ENCODE measurements around the gene GLT8D2. TPM values are rescaled to one million over a fixed set of nuclear protein-coding genes. Genes with fewer than 3 reads are reported as not detected.
A peak's percentile ranks its signal among the peaks of the same experiment; 100 is the strongest.

Gene GLT8D2
- total RNA-seq, 1 experiment from 2014 or later = 40.1 TPM

- Histone ChIP-seq H3K4me1 (replicated peaks) (peaks cover 22% of the 10 kb centered on the region), H3K27ac (peak overlapping the region; percentile 54), H3K9me3 (replicated peaks) (no peaks in the 10 kb centered on the region), H3K36me3 (peaks cover 35% of the 10 kb centered on the region), H3K27me3 (replicated peaks) (no peaks in the 10 kb centered on the region), H3K4me3 (peak overlapping the region; percentile 69)
- DNase-seq (ENCODE audit: low read depth in 1 of 2, low spot score in 2 of 2) = no peak
Observed at GRCh38 chr12:103966736-103967135, 83.3 kb downstream of the GLT8D2 start.

- peaks cover 22% of the 10 kb centered on the region for H3K4me1 ChIP-seq (replicated peaks)
- no peaks in the 10 kb centered on the region for H3K27me3 ChIP-seq (replicated peaks)
- peak; percentile 98 for DNase-seq (ENCODE audit: low read depth in 1 of 2, low spot score in 2 of 2)
- peak within 1 kb of the TSS; percentile 69 for H3K4me3 ChIP-seq
- no peaks in the 10 kb centered on the region for H3K9me3 ChIP-seq (replicated peaks)
- peak within 1 kb of the TSS; percentile 59 for H3K27ac ChIP-seq
- peaks cover 26% of the 10 kb centered on the region for H3K36me3 ChIP-seq
Observed at GRCh38 chr12:103965590-103966504, 84.1 kb downstream of the GLT8D2 start, which contains the start of gene TDG. TDG (plus strand) TSS chr12:103965872; CDS start chr12:103966038, 166 bp downstream.

- H3K27ac ChIP-seq = peak overlapping the region; percentile 59
- peaks cover 26% of the 10 kb centered on the region for H3K36me3 ChIP-seq
- peak overlapping the region; percentile 69 for H3K4me3 ChIP-seq
- no peak for DNase-seq (ENCODE audit: low read depth in 1 of 2, low spot score in 2 of 2)
- peaks cover under 1% of the 10 kb centered on the region for H3K9me3 ChIP-seq (replicated peaks)
- no peaks in the 10 kb centered on the region for H3K27me3 ChIP-seq (replicated peaks)
- peaks cover 22% of the 10 kb centered on the region for H3K4me1 ChIP-seq (replicated peaks)
Observed at GRCh38 chr12:103965255-103965589, 84.8 kb downstream of the GLT8D2 start.

- Histone ChIP-seq H3K4me3 (peak overlapping the region; percentile 69), H3K27ac (peak overlapping the region; percentile 59; the same call in 1 of the 2 replicates), H3K9me3 (replicated peaks) (peaks cover 4% of the 10 kb centered on the region), H3K27me3 (replicated peaks) (no peaks in the 10 kb centered on the region), H3K4me1 (replicated peaks) (peaks cover 26% of the 10 kb centered on the region), H3K36me3 (peaks cover 21% of the 10 kb centered on the region)
- no peak for DNase-seq (ENCODE audit: low read depth in 1 of 2, low spot score in 2 of 2)
Observed at GRCh38 chr12:103964805-103965204, 85.2 kb downstream of the GLT8D2 start.

GRCh38 chr12:103962493-103962892, 87.5 kb downstream of the GLT8D2 start:
- no peaks in the 10 kb centered on the region; the same call in 1 of the 2 replicates for H3K36me3 ChIP-seq
- peaks cover 22% of the 10 kb centered on the region for H3K4me1 ChIP-seq (replicated peaks)
- no peaks in the 10 kb centered on the region for H3K27me3 ChIP-seq (replicated peaks)
- H3K9me3 ChIP-seq (replicated peaks) = peaks cover 4% of the 10 kb centered on the region
- no peak overlapping the region for H3K27ac ChIP-seq
- no peak overlapping the region for H3K4me3 ChIP-seq
- DNase-seq (ENCODE audit: low read depth in 1 of 2, low spot score in 2 of 2) = no peak

- Histone ChIP-seq H3K27ac (0 out of 2 replicates have a peak overlapping the region, but pooled peaks have one; percentile 5), H3K4me3 (no peak overlapping the region), H3K4me1 (replicated peaks) (peaks cover 26% of the 10 kb centered on the region), H3K36me3 (peaks cover 4% of the 10 kb centered on the region; the same call in 1 of the 2 replicates), H3K27me3 (replicated peaks) (no peaks in the 10 kb centered on the region), H3K9me3 (replicated peaks) (peaks cover 4% of the 10 kb centered on the region)
- no peak for DNase-seq (ENCODE audit: low read depth in 1 of 2, low spot score in 2 of 2)
Observed at GRCh38 chr12:103960616-103961227, 89.3 kb downstream of the GLT8D2 start.

- H3K4me3 ChIP-seq = no peak overlapping the region
- H3K36me3 ChIP-seq = peaks cover 21% of the 10 kb centered on the region
- H3K9me3 ChIP-seq (replicated peaks) = peaks cover 4% of the 10 kb centered on the region
- H3K4me1 ChIP-seq (replicated peaks) = peaks cover 23% of the 10 kb centered on the region
- no peaks in the 10 kb centered on the region for H3K27me3 ChIP-seq (replicated peaks)
- no peak overlapping the region for H3K27ac ChIP-seq
- DNase-seq (ENCODE audit: low read depth in 1 of 2, low spot score in 2 of 2) = no peak
Observed at GRCh38 chr12:103958621-103959020, 91.4 kb downstream of the GLT8D2 start.

GRCh38 chr12:103957865-103958388, 92.1 kb downstream of the GLT8D2 start:
- no peak overlapping the region for H3K4me3 ChIP-seq
- H3K36me3 ChIP-seq = peaks cover 28% of the 10 kb centered on the region
- no peak for DNase-seq (ENCODE audit: low read depth in 1 of 2, low spot score in 2 of 2)
- H3K27me3 ChIP-seq (replicated peaks) = no peaks in the 10 kb centered on the region
- peaks cover 4% of the 10 kb centered on the region for H3K9me3 ChIP-seq (replicated peaks)
- peaks cover 23% of the 10 kb centered on the region for H3K4me1 ChIP-seq (replicated peaks)
- H3K27ac ChIP-seq = peak overlapping the region; percentile 45; the same call in 1 of the 2 replicates

- peaks cover 4% of the 10 kb centered on the region for H3K9me3 ChIP-seq (replicated peaks)
- no peak for DNase-seq (ENCODE audit: low read depth in 1 of 2, low spot score in 2 of 2)
- H3K27me3 ChIP-seq (replicated peaks) = no peaks in the 10 kb centered on the region
- H3K36me3 ChIP-seq = peaks cover 41% of the 10 kb centered on the region
- H3K4me1 ChIP-seq (replicated peaks) = peaks cover 23% of the 10 kb centered on the region
- peak overlapping the region; percentile 45 for H3K27ac ChIP-seq
- H3K4me3 ChIP-seq = peak overlapping the region; percentile 68
Observed at GRCh38 chr12:103956509-103957027, 93.4 kb downstream of the GLT8D2 start.

GRCh38 chr12:103955811-103956508, 94.0 kb downstream of the GLT8D2 start:
- peaks cover 4% of the 10 kb centered on the region for H3K9me3 ChIP-seq (replicated peaks)
- H3K27ac ChIP-seq = no peak overlapping the region; the same call in 1 of the 2 replicates
- H3K4me1 ChIP-seq (replicated peaks) = peaks cover 23% of the 10 kb centered on the region
- peak in 1 of 2 experiments; percentile 47 for DNase-seq (ENCODE audit: low read depth in 1 of 2, low spot score in 2 of 2)
- peak overlapping the region; percentile 68 for H3K4me3 ChIP-seq
- no peaks in the 10 kb centered on the region for H3K27me3 ChIP-seq (replicated peaks)
- peaks cover 47% of the 10 kb centered on the region for H3K36me3 ChIP-seq

- Histone ChIP-seq H3K9me3 (replicated peaks) (no peaks in the 10 kb centered on the region), H3K4me1 (replicated peaks) (peaks cover 13% of the 10 kb centered on the region), H3K27me3 (replicated peaks) (no peaks in the 10 kb centered on the region), H3K4me3 (no peak overlapping the region), H3K36me3 (peaks cover 82% of the 10 kb centered on the region), H3K27ac (no peak overlapping the region)
- no peak for DNase-seq (ENCODE audit: low read depth in 1 of 2, low spot score in 2 of 2)
Observed at GRCh38 chr12:103952497-103952896, 97.5 kb downstream of the GLT8D2 start.

GRCh38 chr12:103948746-103949406, 101.1 kb downstream of the GLT8D2 start:
- Histone ChIP-seq H3K4me3 (no peak overlapping the region), H3K27ac (no peak overlapping the region), H3K36me3 (peaks cover 100% of the 10 kb centered on the region), H3K27me3 (replicated peaks) (no peaks in the 10 kb centered on the region), H3K4me1 (replicated peaks) (no peaks in the 10 kb centered on the region), H3K9me3 (replicated peaks) (no peaks in the 10 kb centered on the region)
- no peak for DNase-seq (ENCODE audit: low read depth in 1 of 2, low spot score in 2 of 2)

Measured in SJSA1 (cell line).